GM12874 (cell line): Measurements from ENCODE around the gene RRH.

Experiments
- TF ChIP-seq, protein P1 (sequence below): IDR thresholded peaks from 2 replicates; pipeline ENCODE4 v1.5.1; 2011; ENCODE audit warnings: low read depth, mild to moderate bottlenecking, control low read depth, low read length, moderate library complexity; ENCODE audit not compliant: insufficient read depth

RRH gene

DNA sequence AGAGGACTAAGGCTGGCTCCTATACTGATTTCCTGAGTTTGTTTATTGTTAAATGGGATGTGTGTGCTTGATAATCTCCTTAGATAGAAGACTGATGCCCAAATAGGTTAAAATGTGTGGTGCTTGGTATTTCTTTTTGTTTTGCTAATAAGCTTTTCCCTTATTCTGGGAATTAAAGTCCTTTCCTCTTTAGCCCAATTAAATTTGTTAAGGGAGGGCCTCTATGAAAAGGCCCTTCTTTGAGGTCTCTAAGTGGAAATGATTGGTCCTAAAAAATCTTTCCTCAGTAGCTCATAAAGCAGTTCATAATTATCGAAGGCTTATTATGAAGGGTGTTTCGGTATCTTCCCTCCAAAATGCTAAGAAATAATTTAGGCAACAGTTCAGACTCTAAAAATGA lies at the start of gene RRH:
RRH (plus strand) TSS at position 301 of the 400 bp plus-strand sequence; CDS start at position 357, 56 bp downstream.
- TF ChIP-seq, protein P1, sequence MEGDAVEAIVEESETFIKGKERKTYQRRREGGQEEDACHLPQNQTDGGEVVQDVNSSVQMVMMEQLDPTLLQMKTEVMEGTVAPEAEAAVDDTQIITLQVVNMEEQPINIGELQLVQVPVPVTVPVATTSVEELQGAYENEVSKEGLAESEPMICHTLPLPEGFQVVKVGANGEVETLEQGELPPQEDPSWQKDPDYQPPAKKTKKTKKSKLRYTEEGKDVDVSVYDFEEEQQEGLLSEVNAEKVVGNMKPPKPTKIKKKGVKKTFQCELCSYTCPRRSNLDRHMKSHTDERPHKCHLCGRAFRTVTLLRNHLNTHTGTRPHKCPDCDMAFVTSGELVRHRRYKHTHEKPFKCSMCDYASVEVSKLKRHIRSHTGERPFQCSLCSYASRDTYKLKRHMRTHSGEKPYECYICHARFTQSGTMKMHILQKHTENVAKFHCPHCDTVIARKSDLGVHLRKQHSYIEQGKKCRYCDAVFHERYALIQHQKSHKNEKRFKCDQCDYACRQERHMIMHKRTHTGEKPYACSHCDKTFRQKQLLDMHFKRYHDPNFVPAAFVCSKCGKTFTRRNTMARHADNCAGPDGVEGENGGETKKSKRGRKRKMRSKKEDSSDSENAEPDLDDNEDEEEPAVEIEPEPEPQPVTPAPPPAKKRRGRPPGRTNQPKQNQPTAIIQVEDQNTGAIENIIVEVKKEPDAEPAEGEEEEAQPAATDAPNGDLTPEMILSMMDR: no peak

GRCh38 chr4:109786846-109787245 lies 40.9 kb upstream of the RRH start:
- TF ChIP-seq, protein P1: no peak

DNA sequence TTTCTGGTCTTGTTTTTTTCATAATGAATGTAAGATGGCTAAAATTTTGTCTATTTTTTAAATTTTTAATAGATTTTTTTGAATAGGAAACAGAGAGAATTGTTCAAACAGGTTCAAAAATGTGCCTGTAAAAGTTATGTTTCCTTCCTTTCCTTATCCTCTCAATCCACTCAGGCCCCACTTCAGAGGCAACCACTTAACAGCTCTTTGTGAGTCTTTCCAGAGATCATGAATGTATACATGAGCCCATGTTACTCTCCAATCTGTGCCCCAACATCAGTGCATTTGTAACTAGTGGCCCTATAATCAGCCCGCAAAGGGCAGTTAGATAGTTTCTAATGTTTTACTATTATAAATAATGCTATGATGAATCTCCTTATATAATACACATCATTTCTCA lies 40.0 kb upstream of the RRH start:
- TF ChIP-seq, protein P1: no peak

- TF ChIP-seq, protein P1: no peak
These were observed 32.7 kb upstream of the RRH start for GRCh38 chr4:109795059-109795458.

DNA sequence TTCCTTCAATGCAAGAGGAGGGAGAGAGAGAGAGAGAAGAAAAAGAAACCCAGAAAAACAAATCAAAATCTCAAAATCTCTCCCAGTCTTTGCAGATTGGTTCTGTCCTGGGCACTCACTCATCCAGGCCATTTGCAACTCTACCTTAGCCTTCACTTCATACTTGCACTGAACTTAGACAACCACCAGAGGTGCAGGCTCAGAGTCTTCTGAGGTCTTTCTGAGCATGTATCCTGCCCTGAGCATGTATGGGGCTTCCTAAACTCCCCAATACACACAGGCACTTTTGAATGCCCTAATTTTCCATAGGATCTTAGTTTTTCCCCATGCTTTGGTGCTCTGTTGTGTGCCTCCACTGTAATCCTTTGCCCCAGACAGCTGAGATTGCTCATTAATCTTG lies 28.9 kb upstream of the RRH start:
- TF ChIP-seq, protein P1: no peak

DNA sequence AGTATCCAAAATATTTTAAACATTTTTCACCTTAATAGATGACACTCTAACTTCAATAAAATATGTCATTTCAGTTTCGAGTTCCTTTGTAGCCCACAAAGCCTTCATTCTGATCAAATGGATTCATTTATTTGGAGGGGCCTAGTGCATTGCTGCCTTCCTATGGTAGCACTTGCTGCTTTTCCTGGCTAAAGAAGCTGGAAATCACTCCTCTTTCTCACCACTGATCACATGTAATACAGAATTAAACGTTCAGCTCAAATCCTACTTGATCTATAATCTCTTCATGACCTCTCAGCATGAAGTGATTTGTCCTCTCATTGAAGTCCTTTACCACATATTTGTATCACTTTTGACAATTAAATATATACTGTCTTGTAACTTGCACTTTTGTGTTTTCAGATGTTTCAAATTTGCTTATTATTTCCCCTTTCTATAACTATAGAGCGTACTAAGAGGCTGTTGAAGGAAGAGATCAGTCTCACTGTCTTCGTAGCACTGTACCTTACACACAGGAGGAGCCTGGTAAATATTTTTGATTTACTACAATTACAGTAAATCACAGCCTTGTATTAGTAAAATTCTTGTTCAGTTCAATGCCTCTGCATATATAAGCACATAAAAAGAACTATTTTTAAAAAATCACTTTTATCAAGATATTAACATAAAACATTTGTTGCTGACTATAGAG lies 26.5 kb upstream of the RRH start:
- TF ChIP-seq, protein P1: no peak

- TF ChIP-seq, protein P1: no peak
These were observed 25.9 kb upstream of the RRH start, which contains the start of gene CFI for GRCh38 chr4:109801895-109802319. CFI (minus strand) TSS chr4:109801999; CDS start chr4:109801971, 28 bp downstream.
